ENCODE results near the gene POLR2C. TPM values are rescaled to one million over a fixed set of nuclear protein-coding genes. Genes with fewer than 3 reads are reported as not detected.

Gene POLR2C
- total and polyA plus RNA-seq, 10 of the 15 experiments (the other 5 are each of a cell fraction or from before 2014, with no cell fraction given), result 26.9 to 93.0 (median 57.8) TPM

DNA sequence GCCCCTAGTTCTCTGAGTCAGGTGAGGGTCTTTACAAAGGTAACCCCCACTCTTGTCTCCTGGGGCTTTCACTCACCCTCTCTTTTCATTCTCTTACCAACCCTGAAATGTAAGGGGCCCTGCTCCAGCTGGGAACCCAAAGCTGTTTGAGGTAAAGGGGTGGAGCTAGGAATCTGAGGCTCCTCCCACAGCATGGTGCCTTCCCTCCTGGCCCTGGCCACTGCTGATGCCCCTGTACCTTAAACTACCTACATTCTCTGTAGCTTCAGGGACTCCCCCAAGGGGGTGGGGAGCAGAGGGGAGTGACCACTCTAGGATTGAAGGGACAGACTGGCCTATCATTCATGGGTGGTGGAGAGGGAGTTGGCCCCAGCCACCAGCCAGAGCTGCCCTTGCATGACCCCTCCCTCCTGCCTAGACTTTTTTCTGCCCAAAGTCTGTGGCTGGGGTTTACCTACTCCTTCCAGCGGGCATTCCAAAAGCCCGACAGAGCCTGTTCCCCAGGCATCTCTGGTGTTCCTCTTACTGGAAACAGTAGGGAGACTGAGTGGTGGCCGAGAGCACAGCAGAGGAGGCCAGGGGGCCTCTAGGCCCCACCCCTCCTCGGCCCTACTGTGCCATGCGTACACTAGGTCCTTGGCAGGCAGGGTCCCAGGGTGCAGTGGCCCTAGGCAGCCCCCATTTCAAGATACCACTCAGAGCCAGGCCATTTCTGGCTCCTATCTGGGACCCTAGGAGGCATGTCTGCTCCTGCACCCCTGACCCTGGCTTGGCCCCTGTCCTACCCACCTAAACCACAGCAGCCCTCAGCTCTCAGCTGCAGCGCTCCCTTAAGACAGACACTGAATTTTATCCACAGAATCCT is 14.3 kb downstream of the POLR2C start:
- no peak overlapping the region for H3K4me3 ChIP-seq
- TF ChIP-seq, protein P1, sequence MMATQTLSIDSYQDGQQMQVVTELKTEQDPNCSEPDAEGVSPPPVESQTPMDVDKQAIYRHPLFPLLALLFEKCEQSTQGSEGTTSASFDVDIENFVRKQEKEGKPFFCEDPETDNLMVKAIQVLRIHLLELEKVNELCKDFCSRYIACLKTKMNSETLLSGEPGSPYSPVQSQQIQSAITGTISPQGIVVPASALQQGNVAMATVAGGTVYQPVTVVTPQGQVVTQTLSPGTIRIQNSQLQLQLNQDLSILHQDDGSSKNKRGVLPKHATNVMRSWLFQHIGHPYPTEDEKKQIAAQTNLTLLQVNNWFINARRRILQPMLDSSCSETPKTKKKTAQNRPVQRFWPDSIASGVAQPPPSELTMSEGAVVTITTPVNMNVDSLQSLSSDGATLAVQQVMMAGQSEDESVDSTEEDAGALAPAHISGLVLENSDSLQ (IDR thresholded peaks at IDR 0.05), result 0 out of 2 replicates have a peak, but pooled peaks have one; percentile 12
- no peak for TF ChIP-seq FOXM1 (IDR thresholded peaks at IDR 0.05; ENCODE audit: low read depth, low read length)
- H3K9me3 ChIP-seq (replicated peaks; ENCODE audit: control insufficient read depth, insufficient read depth, low read length), result no peaks in the 10 kb centered on the region
- in situ Hi-C loops (cut with MboI) (no loop called here), intact Hi-C loops (cut with micrococcal nuclease; ENCODE audit: unreplicated experiment) (loop anchor here (1.0 kb wide), 1 partner anchor 43 kb away; no protein-coding TSS in a partner anchor)
- RAD21 ChIA-PET (ENCODE audit: unreplicated experiment), result interaction anchor here (0.7 to 1.1 kb wide), 2 partner anchors 43 to 54 kb away, joined by 3 read pairs; no protein-coding TSS in a partner anchor
- H3K27me3 ChIP-seq (replicated peaks in 1 of 2; ENCODE audit: control insufficient read depth in 2 of 2, insufficient read depth in 2 of 2, low read length in 1 of 2), result no peaks in the 10 kb centered on the region
- peak; percentile 15 for ATAC-seq
- BruUV-seq (replicated peaks), result no TSS peak
- H3K27ac ChIP-seq (ENCODE audit: control insufficient read depth, insufficient read depth), result no peak overlapping the region
- H3K79me2 ChIP-seq (ENCODE audit: control insufficient read depth, insufficient read depth, low read length), result no peaks in the 10 kb centered on the region
- no peaks in the 10 kb centered on the region for H4K20me1 ChIP-seq (ENCODE audit: control insufficient read depth, insufficient read depth)
- DNase-seq (ENCODE audit: low read depth, low spot score), result no peak
- POLR2A ChIA-PET, result interaction anchor here (0.6 kb wide), 1 partner anchor 227 kb away, joined by 3 read pairs; no protein-coding TSS in a partner anchor
- CTCF ChIA-PET, result interaction anchor here (1.1 to 3.3 kb wide), 6 partner anchors 10 to 46 kb away, joined by 3 to 20 read pairs (median 6); partner anchors contain the start of gene POLR2C
- H3K4me2 ChIP-seq (ENCODE audit: control insufficient read depth, insufficient read depth), result peak overlapping the region; percentile 40; the same call in 1 of the 2 replicates
- SMC1A ChIA-PET (ENCODE audit: uncharacterized antibody, unreplicated experiment), result interaction anchor here (0.9 to 1.7 kb wide), 2 partner anchors 11 to 24 kb away, joined by 3 to 11 read pairs; partner anchors contain the start of gene DOK4
- peaks cover 16% of the 10 kb centered on the region for H3K4me1 ChIP-seq (ENCODE audit: control insufficient read depth, insufficient read depth, low read length)
- WGBS (ENCODE audit: insufficient coverage, insufficient replicate concordance, low lambda C conversion rate, missing lambda C conversion rate), result 57% methylated on average over 6 of the region's 6 CpGs
- no peak overlapping the region for H3K9ac ChIP-seq (ENCODE audit: control insufficient read depth, insufficient read depth, low read length)
- no peak for FAIRE-seq
- peaks cover 0 to 4% of the 10 kb centered on the region in 2 experiments; a peak in 1 of 4 replicates for H3K36me3 ChIP-seq (ENCODE audit: control insufficient read depth in 2 of 2, insufficient read depth in 2 of 2, low read length in 1 of 2)
- no peak overlapping the region for H2AFZ ChIP-seq (ENCODE audit: control insufficient read depth, low read depth, low read length)
